Karpas-422 (cell line): ENCODE measurements around the gene TMEM47. TPM values are rescaled to one million over a fixed set of nuclear protein-coding genes. Genes with fewer than 3 reads are reported as not detected.
A peak's percentile ranks its signal among the peaks of the same experiment; 100 is the strongest.

Source experiments
- DNase-seq: peaks from one replicate; pipeline ENCODE4 v3.0.0-alpha.2; 2015
- H2AFZ ChIP-seq: fragments of 200-600 bp; sonication (generic); 2 replicates; pipeline ENCODE4 v1.6.1; 2014; ENCODE audit warnings: antibody characterized with exemption, low read length, mixed read lengths
- H3K27ac ChIP-seq: fragments of 200-600 bp; sonication (generic); 2 replicates; pipeline ENCODE4 v1.5.1; 2014; ENCODE audit warnings: mild to moderate bottlenecking, low read length, moderate library complexity
- H3K27me3 ChIP-seq: fragments of 200-600 bp; sonication (generic); 2 replicates; pipeline ENCODE4 v1.6.1; 2014; ENCODE audit warnings: low read length, mixed read lengths
- H3K36me3 ChIP-seq: fragments of 200-600 bp; sonication (generic); 2 replicates; pipeline ENCODE4 v1.6.1; 2014; ENCODE audit warnings: low read length, mixed read lengths; ENCODE audit not compliant: insufficient read depth
- H3K4me1 ChIP-seq: fragments of 200-600 bp; sonication (generic); 2 replicates; pipeline ENCODE4 v1.6.1; 2014; ENCODE audit warnings: mild to moderate bottlenecking, low read length, mixed read lengths
- H3K4me2 ChIP-seq: fragments of 200-600 bp; sonication (generic); 2 replicates; pipeline ENCODE4 v1.6.1; 2014; ENCODE audit warnings: low read length, low read depth, mild to moderate bottlenecking; ENCODE audit not compliant: poor library complexity, severe bottlenecking
- H3K4me3 ChIP-seq: fragments of 200-600 bp; sonication (generic); 2 replicates; pipeline ENCODE4 v1.5.1; 2014; ENCODE audit warnings: mild to moderate bottlenecking, antibody characterized with exemption, low read length, mixed read lengths
- H3K79me2 ChIP-seq: fragments of 200-600 bp; sonication (generic); 2 replicates; pipeline ENCODE4 v1.6.1; 2014; ENCODE audit warnings: mild to moderate bottlenecking, low read length, mixed read lengths
- H3K9ac ChIP-seq: fragments of 200-600 bp; sonication (generic); 2 replicates; pipeline ENCODE4 v1.6.0; 2014; ENCODE audit warnings: low read length
- H3K9me2 ChIP-seq: fragments of 200-600 bp; sonication (generic), shearing (Covaris generic); replicated peaks from 2 replicates; pipeline ENCODE4 v1.6.0; 2014; ENCODE audit warnings: mild to moderate bottlenecking, low read length, moderate library complexity; ENCODE audit not compliant: insufficient read depth
- H3K9me3 ChIP-seq: fragments of 300-700, 200-600 bp; sonication (generic); 2 replicates; pipeline ENCODE4 v1.6.1; 2014; ENCODE audit warnings: low read length, mixed read lengths
- H4K20me1 ChIP-seq: fragments of 200-600 bp; sonication (generic); 2 replicates; pipeline ENCODE4 v1.6.1; 2014; ENCODE audit warnings: mild to moderate bottlenecking, antibody characterized with exemption, low read length, low read depth; ENCODE audit not compliant: insufficient read depth
- total RNA-seq: library from RNA; depleted of rRNA; stranded (reverse); fragments of >200 nt; shearing (Covaris generic); gene quantifications from 2 replicates; pipeline ENCODE4 v1.2.3, GENCODE V29; 2014; ENCODE audit warnings: low replicate concordance

The TMEM47 gene
- total RNA-seq, 1 experiment from 2014 or later: not detected

GRCh38 chrX:34654696-34655490 lies 2.2 kb downstream of the TMEM47 start:
- no peaks in the 10 kb centered on the region for H3K79me2 ChIP-seq
- no peak for DNase-seq

GRCh38 chrX:34653811-34654210 lies 3.3 kb downstream of the TMEM47 start:
- no peak overlapping the region for H3K4me3 ChIP-seq
- no peaks in the 10 kb centered on the region for H4K20me1 ChIP-seq
- no peak overlapping the region for H3K9ac ChIP-seq
- H2AFZ ChIP-seq: no peak overlapping the region
- H3K36me3 ChIP-seq: no peaks in the 10 kb centered on the region
- peaks cover 6% of the 10 kb centered on the region for H3K9me3 ChIP-seq
- no peaks in the 10 kb centered on the region for H3K4me1 ChIP-seq
- no peaks in the 10 kb centered on the region for H3K27me3 ChIP-seq
- H3K79me2 ChIP-seq: no peaks in the 10 kb centered on the region
- no peak for DNase-seq
- no peak overlapping the region for H3K4me2 ChIP-seq
- H3K9me2 ChIP-seq: no peaks in the 10 kb centered on the region
- H3K27ac ChIP-seq: no peak overlapping the region

More at GRCh38 chrX:34654696-34655490, 2.2 kb downstream of the TMEM47 start:
- H2AFZ ChIP-seq: no peak overlapping the region
- peaks cover 4% of the 10 kb centered on the region for H3K9me3 ChIP-seq
- no peak overlapping the region for H3K9ac ChIP-seq
- no peak overlapping the region for H3K4me3 ChIP-seq
- no peak overlapping the region for H3K27ac ChIP-seq
- H3K4me2 ChIP-seq: no peak overlapping the region
- no peaks in the 10 kb centered on the region for H3K27me3 ChIP-seq
- H4K20me1 ChIP-seq: no peaks in the 10 kb centered on the region
- H3K4me1 ChIP-seq: no peaks in the 10 kb centered on the region
- no peaks in the 10 kb centered on the region for H3K9me2 ChIP-seq
- H3K36me3 ChIP-seq: no peaks in the 10 kb centered on the region

DNA sequence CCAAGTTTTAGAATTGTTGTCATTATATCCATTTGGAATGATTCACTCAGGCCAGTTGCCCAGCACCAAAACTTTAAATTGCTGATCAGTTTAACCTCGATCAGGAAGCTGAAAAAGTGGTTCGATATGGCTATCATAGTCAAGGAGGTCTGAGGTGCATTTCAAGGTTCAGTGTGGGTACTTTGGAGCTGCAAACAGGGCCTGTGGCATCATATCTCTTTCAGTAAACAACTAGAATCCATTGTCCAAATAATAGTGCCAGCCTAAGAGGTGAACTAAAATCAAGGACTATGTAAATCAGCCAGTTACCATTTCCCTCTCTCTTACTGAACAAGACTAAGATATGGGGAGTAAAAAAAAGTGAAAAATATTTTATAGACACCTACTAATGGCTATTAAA lies 14.2 kb downstream of the TMEM47 start:
- no peak for DNase-seq
- Histone ChIP-seq H3K27me3 (no peaks in the 10 kb centered on the region), H4K20me1 (no peaks in the 10 kb centered on the region), H3K9me2 (no peaks in the 10 kb centered on the region), H3K27ac (no peak overlapping the region), H2AFZ (no peak overlapping the region), H3K79me2 (no peaks in the 10 kb centered on the region), H3K9me3 (peaks cover 8% of the 10 kb centered on the region; the same call in 1 of the 2 replicates), H3K36me3 (no peaks in the 10 kb centered on the region), H3K4me2 (no peak overlapping the region), H3K4me3 (no peak overlapping the region), H3K4me1 (no peaks in the 10 kb centered on the region), H3K9ac (no peak overlapping the region)

- Histone ChIP-seq H3K4me2 (no peak overlapping the region), H3K27me3 (no peaks in the 10 kb centered on the region), H3K9me3 (no peaks in the 10 kb centered on the region), H2AFZ (no peak overlapping the region), H3K9ac (no peak overlapping the region), H3K79me2 (no peaks in the 10 kb centered on the region), H3K4me3 (no peak overlapping the region), H3K4me1 (no peaks in the 10 kb centered on the region), H3K36me3 (no peaks in the 10 kb centered on the region), H4K20me1 (no peaks in the 10 kb centered on the region), H3K9me2 (no peaks in the 10 kb centered on the region), H3K27ac (no peak overlapping the region)
- DNase-seq: peak; percentile 72
Observed at GRCh38 chrX:34638116-34638515, 19.0 kb downstream of the TMEM47 start.

GRCh38 chrX:34634349-34634748 lies 22.7 kb downstream of the TMEM47 start:
- no peak overlapping the region for H3K27ac ChIP-seq
- H3K36me3 ChIP-seq: no peaks in the 10 kb centered on the region
- 0 out of 2 replicates have a peak, but pooled peaks cover 3% of the 10 kb centered on the region for H3K9me3 ChIP-seq
- H3K9me2 ChIP-seq: no peaks in the 10 kb centered on the region
- no peaks in the 10 kb centered on the region for H3K4me1 ChIP-seq
- H3K9ac ChIP-seq: no peak overlapping the region
- no peak overlapping the region for H2AFZ ChIP-seq
- H3K4me3 ChIP-seq: no peak overlapping the region
- no peak overlapping the region for H3K4me2 ChIP-seq
- no peak for DNase-seq
- no peaks in the 10 kb centered on the region for H3K79me2 ChIP-seq
- no peaks in the 10 kb centered on the region for H4K20me1 ChIP-seq
- no peaks in the 10 kb centered on the region for H3K27me3 ChIP-seq

GRCh38 chrX:34632384-34632783 lies 24.7 kb downstream of the TMEM47 start:
- DNase-seq: no peak
- Histone ChIP-seq H3K36me3 (no peaks in the 10 kb centered on the region), H3K9me3 (0 out of 2 replicates have a peak, but pooled peaks cover 3% of the 10 kb centered on the region), H3K9me2 (no peaks in the 10 kb centered on the region), H4K20me1 (no peaks in the 10 kb centered on the region), H3K27me3 (no peaks in the 10 kb centered on the region), H2AFZ (no peak overlapping the region), H3K9ac (no peak overlapping the region), H3K4me1 (no peaks in the 10 kb centered on the region), H3K79me2 (no peaks in the 10 kb centered on the region), H3K4me2 (no peak overlapping the region), H3K4me3 (no peak overlapping the region), H3K27ac (no peak overlapping the region)

DNA sequence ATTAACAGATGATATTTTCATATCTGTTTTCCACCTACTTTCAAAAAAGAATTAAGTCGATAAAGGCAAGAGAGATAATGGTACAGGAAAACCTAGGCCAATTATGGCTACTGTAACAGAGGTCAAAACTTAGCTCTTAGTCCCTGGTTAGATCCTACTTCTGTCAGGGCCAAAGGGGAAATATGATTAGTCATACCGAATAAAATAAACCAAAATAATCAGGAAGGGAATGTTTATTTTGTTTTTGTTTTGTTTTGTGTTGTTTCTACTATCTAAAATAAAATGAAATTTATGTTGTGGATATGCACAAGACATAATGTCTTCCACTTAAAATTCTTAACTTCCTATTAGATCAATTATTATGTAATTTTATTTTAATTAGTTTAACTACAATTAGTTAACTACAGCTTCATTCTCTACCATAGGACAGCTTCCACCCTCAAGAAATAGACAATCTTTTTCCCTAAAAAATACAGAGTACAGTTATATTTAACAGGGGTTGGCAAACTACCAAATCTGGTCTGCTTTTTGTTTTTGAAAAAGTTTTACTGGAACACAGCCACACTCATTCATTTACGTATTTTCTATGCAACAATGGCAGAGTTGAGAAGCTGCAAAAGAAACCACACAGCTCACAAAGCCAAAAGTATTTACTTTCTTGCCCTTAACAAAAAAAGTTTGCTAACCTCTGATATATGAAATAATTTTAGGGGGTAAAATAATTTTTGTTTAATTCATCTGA lies 25.4 kb downstream of the TMEM47 start:
- no peak overlapping the region for H2AFZ ChIP-seq
- no peak overlapping the region for H3K27ac ChIP-seq
- 0 out of 2 replicates have a peak, but pooled peaks cover 3% of the 10 kb centered on the region for H3K9me3 ChIP-seq
- H3K4me2 ChIP-seq: no peak overlapping the region
- no peaks in the 10 kb centered on the region for H3K36me3 ChIP-seq
- no peak overlapping the region for H3K9ac ChIP-seq
- H3K27me3 ChIP-seq: no peaks in the 10 kb centered on the region
- no peak overlapping the region for H3K4me3 ChIP-seq
- H3K9me2 ChIP-seq: no peaks in the 10 kb centered on the region
- H4K20me1 ChIP-seq: no peaks in the 10 kb centered on the region
- no peak for DNase-seq
- H3K4me1 ChIP-seq: no peaks in the 10 kb centered on the region
- H3K79me2 ChIP-seq: no peaks in the 10 kb centered on the region

GRCh38 chrX:34629572-34629971 lies 27.5 kb downstream of the TMEM47 start:
- no peak overlapping the region for H3K4me2 ChIP-seq
- peaks cover 8% of the 10 kb centered on the region for H3K9me3 ChIP-seq
- H3K9ac ChIP-seq: no peak overlapping the region
- no peak overlapping the region for H3K27ac ChIP-seq
- H3K4me1 ChIP-seq: no peaks in the 10 kb centered on the region
- H3K79me2 ChIP-seq: no peaks in the 10 kb centered on the region
- no peaks in the 10 kb centered on the region for H3K27me3 ChIP-seq
- no peaks in the 10 kb centered on the region for H3K36me3 ChIP-seq
- no peaks in the 10 kb centered on the region for H3K9me2 ChIP-seq
- H3K4me3 ChIP-seq: no peak overlapping the region
- no peak for DNase-seq
- no peak overlapping the region for H2AFZ ChIP-seq
- H4K20me1 ChIP-seq: no peaks in the 10 kb centered on the region
